GM12878 (cell line): ENCODE results near the gene CD83.

Experiments used
- BACH1 ChIP-seq: fragments of 450-650 bp; IDR thresholded peaks from 2 replicates; pipeline ENCODE4 v1.6.1; 2017; ENCODE audit warnings: mild to moderate bottlenecking, borderline replicate concordance
- CBX3 ChIP-seq: fragments of 200-600 bp; sonication (generic); IDR thresholded peaks from 2 replicates; pipeline ENCODE4 v1.6.1; 2016; ENCODE audit warnings: low read depth, borderline replicate concordance
- KAT2A ChIP-seq: conservative IDR thresholded peaks from 2 replicates; pipeline ENCODE4 v1.6.1; 2011; ENCODE audit warnings: low read depth, low read length; ENCODE audit not compliant: control insufficient read depth
- NFIC ChIP-seq: IDR thresholded peaks from 2 replicates; pipeline ENCODE4 v1.6.1; 2012; ENCODE audit warnings: low read depth, mild to moderate bottlenecking, inconsistent platforms, low read length, moderate library complexity
- NR2C1 ChIP-seq: fragments of 450-650 bp; IDR thresholded peaks from 2 replicates; pipeline ENCODE4 v1.6.1; 2017; ENCODE audit warnings: antibody characterized with exemption, mild to moderate bottlenecking, moderate library complexity
- POLR2A ChIP-seq: IDR thresholded peaks from 2 replicates; pipeline ENCODE4 v1.6.1; 2011; ENCODE audit warnings: low read depth, mild to moderate bottlenecking, low read length
- POLR2AphosphoS5 ChIP-seq: IDR thresholded peaks from 2 replicates; pipeline ENCODE4 v1.6.1; 2011; ENCODE audit warnings: mild to moderate bottlenecking, low read length, inconsistent platforms
- SIN3A ChIP-seq: IDR thresholded peaks from 2 replicates; pipeline ENCODE4 v1.6.1; 2012; ENCODE audit warnings: low read depth, low read length, improper control_type of control experiment
- SRF ChIP-seq, 2 experiments: IDR thresholded peaks; 2 replicates each; pipeline ENCODE4 v1.6.1; 2011; ENCODE audit warnings: low read depth in 2 of 2, low read length in 2 of 2, mild to moderate bottlenecking in 1 of 2, moderate library complexity in 1 of 2
- TCF12 ChIP-seq: IDR thresholded peaks from 2 replicates; pipeline ENCODE4 v1.6.1; 2011; ENCODE audit warnings: low read depth, mild to moderate bottlenecking, low read length
- TF ChIP-seq, protein P1 (sequence below), 3 experiments: IDR thresholded peaks in 2 of 3; conservative IDR thresholded peaks in 1 of 3; 2 replicates each; pipeline ENCODE4 v1.5.1; 2011; ENCODE audit warnings: low read depth in 3 of 3, low read length in 3 of 3, mild to moderate bottlenecking in 3 of 3, control low read depth in 2 of 3, moderate library complexity in 2 of 3, inconsistent platforms in 1 of 3, mixed read lengths in 1 of 3; ENCODE audit not compliant: control insufficient read depth in 2 of 3, insufficient read depth in 1 of 3; ENCODE audit errors: extremely low read depth in 1 of 3
- TF ChIP-seq, protein P2 (sequence below): IDR thresholded peaks from 2 replicates; pipeline ENCODE4 v1.6.1; 2012; ENCODE audit warnings: low read depth, low read length, improper control_type of control experiment
- TF ChIP-seq, protein P3 (sequence below): IDR thresholded peaks from 2 replicates; pipeline ENCODE4 v1.6.1; 2011; ENCODE audit warnings: low read depth, mild to moderate bottlenecking, low read length, moderate library complexity, borderline replicate concordance; ENCODE audit errors: extremely low read depth

DNA sequence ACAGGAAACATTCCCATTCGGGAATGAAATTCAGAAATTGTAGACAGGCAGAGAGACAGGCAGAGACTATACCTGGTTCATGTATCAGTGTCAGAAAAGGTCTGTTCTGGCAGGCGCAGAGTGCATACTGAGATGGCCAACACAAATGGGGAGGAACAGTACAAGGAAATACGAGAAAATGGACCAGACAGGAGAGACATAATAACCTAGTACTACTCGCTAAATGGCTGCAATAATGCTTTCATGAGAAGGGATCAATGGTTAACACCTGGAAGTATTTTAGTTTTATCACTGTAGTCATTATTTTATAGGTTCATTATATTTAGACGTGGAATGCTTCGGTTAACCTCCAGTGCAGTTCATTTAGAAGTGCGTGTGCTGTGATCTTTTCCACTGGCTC is 58.9 kb downstream of the CD83 start:
- TF ChIP-seq SIN3A: no peak
- TF ChIP-seq NFIC: no peak
- no peak for TF ChIP-seq BACH1
- no peak for TF ChIP-seq CBX3
- TF ChIP-seq KAT2A: no peak
- TF ChIP-seq, protein P1, sequence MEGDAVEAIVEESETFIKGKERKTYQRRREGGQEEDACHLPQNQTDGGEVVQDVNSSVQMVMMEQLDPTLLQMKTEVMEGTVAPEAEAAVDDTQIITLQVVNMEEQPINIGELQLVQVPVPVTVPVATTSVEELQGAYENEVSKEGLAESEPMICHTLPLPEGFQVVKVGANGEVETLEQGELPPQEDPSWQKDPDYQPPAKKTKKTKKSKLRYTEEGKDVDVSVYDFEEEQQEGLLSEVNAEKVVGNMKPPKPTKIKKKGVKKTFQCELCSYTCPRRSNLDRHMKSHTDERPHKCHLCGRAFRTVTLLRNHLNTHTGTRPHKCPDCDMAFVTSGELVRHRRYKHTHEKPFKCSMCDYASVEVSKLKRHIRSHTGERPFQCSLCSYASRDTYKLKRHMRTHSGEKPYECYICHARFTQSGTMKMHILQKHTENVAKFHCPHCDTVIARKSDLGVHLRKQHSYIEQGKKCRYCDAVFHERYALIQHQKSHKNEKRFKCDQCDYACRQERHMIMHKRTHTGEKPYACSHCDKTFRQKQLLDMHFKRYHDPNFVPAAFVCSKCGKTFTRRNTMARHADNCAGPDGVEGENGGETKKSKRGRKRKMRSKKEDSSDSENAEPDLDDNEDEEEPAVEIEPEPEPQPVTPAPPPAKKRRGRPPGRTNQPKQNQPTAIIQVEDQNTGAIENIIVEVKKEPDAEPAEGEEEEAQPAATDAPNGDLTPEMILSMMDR (IDR thresholded peaks at IDR 0.05 in 2 of 3, conservative IDR thresholded peaks at IDR 0.05 in 1 of 3; ENCODE audit: control insufficient read depth in 2 of 3, extremely low read depth in 1 of 3, insufficient read depth in 1 of 3, low read depth in 3 of 3, low read length in 3 of 3): no peak
- TF ChIP-seq TCF12: no peak
- TF ChIP-seq NR2C1: no peak
- TF ChIP-seq POLR2A: no peak
- TF ChIP-seq, protein P2, sequence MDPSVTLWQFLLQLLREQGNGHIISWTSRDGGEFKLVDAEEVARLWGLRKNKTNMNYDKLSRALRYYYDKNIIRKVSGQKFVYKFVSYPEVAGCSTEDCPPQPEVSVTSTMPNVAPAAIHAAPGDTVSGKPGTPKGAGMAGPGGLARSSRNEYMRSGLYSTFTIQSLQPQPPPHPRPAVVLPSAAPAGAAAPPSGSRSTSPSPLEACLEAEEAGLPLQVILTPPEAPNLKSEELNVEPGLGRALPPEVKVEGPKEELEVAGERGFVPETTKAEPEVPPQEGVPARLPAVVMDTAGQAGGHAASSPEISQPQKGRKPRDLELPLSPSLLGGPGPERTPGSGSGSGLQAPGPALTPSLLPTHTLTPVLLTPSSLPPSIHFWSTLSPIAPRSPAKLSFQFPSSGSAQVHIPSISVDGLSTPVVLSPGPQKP: no peak
- TF ChIP-seq, protein P3, sequence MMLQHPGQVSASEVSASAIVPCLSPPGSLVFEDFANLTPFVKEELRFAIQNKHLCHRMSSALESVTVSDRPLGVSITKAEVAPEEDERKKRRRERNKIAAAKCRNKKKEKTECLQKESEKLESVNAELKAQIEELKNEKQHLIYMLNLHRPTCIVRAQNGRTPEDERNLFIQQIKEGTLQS: no peak
- no peak for TF ChIP-seq SRF (IDR thresholded peaks at IDR 0.05; ENCODE audit: low read depth in 2 of 2, low read length in 2 of 2)
- TF ChIP-seq POLR2AphosphoS5: no peak
